NCI-H510A (cell line): ENCODE results near the gene HGFAC.
"Not testable (repeated sequence)": the region's sequence is repeated elsewhere in the genome, so short reads cannot be mapped to it uniquely, and the experiment has no call there.

Experiments
- DNase-seq: peaks from one replicate; lab custom pipeline; 2025; lab: John Stamatoyannopoulos, UW

HGFAC gene

DNA sequence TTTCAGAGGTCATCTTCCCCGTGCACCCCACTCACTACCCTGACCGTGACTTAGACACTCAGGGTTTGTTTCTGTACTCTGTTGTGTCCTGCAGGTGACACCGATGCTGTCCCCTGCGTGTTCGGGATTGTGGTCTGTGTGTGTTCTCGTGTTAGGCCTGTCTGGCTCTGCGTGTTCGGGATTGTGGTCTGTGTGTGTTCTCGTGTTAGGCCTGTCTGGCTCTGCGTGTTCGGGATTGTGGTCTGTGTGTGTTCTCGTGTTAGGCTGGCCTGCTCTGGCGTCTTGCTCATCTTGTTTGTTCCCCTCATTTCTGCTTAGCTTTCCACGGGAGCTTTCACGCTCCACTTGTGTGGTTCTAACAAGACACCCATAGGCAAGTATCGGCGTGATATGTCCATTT lies 30.6 kb upstream of the HGFAC start:
- not testable (repeated sequence) for DNase-seq

DNA sequence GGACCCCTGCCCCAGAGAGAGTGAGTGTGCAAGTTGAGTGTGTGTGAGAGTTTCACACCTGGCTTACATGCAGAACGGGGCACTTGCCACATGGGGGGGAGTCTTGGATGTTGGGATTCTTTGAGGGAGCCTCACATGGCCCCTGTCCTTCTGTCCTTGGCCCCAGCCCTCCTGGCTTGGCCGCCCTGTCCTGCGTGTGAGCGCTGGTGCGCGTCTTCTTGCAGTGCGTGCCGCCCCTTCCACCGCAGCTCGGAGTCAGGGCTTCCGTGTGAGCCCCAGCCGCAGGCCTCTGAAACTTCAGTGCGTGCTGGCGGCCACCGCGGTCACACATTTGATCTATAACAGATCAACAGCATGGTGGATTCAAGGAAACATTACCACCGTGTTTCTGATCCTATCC lies 30.1 kb upstream of the HGFAC start:
- no peak for DNase-seq

DNA sequence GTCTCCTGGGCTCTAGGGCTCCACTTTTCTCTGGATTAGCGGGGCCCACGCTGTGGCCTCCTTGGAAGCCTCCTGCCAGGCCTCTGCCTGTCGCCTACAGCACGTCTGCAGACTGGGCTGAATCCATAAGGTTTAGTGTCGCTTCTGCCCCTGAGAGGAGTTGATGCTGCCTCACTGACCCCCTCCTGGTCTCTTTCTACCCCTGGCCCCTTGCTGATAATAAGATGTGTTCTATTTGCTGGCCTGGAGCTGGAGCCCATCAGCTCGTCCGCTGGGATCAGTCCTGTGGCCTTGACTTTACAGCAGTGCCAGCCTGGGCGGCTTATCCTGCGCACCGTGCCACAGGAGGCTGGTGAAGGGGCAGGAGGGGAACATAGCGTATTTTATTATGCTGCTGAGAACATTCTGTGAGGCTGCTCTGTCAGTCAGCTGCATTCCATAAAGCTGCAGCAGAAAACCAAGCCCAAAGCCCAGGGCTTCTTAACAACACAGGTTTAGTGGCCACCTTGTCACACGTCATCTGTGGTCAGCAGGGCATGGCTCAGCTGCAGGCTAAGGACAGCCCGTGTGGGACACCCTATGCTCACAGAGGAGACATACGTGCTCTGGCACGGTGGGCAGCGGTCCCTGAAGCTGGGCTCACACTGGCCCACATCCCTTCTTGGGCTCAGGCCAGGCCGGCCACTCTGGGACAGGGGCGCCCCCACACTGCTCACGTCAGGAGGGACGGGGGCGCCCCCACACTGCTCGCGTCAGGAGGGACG lies 29.3 kb upstream of the HGFAC start:
- DNase-seq = no peak

DNA sequence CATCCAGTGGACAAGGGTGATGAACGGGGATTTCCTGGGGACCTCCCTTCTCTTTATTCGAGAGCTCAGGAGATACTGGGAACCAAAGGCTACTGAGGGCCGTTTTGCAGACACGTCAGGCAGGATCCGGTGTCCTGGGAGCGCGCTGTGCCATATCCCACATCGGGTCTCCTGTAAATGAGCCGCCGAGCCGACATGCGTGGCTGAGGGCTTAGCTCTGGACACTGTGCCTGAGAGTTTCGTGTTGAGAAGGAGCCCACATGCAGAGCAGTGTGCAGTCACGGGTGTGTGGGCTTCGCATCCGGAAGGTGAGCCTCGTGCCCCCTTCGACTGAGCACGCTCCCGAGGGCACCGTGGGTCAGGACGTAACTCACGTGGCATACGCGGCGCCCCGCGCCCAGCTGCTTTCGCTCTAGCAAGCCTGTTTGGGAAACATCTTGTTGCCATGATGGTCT lies 28.5 kb upstream of the HGFAC start:
- no peak for DNase-seq

DNA sequence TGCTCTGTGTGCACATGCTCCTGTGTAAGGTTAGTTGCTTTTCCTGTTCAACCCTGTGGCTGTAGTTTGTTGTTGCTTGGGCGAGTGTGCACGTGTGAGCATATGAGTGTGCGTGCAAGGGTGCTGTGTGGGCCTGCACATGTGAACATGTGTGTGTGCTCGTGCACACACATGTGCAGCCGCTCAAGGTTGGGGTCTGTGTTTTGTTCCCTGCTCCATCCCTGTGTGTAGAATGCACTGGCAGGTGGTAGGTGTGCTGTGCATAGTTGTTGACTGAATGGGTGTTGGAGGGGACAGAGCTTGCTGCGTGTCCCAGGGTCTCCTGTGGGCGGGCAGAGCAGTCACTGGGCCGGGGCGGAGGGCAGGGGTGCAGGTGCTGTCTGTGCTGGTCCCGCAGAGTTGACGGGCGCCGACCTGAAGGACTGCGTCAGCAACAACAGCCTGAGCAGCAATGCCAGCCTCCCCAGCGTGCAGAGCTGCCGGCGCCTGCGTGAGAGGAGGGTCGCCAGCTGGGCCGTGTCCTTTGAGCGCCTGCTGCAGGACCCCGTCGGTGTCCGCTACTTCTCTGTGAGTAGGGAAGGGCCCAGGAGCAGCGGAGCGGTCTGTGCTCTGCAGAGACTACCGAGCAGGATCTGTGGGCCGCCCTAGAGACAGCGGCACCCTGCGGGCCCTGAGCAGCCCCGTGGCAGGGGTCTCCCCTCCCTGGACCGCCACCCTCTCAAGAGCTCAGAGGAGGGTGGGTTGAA lies 27.9 kb upstream of the HGFAC start:
- DNase-seq = no peak

DNA sequence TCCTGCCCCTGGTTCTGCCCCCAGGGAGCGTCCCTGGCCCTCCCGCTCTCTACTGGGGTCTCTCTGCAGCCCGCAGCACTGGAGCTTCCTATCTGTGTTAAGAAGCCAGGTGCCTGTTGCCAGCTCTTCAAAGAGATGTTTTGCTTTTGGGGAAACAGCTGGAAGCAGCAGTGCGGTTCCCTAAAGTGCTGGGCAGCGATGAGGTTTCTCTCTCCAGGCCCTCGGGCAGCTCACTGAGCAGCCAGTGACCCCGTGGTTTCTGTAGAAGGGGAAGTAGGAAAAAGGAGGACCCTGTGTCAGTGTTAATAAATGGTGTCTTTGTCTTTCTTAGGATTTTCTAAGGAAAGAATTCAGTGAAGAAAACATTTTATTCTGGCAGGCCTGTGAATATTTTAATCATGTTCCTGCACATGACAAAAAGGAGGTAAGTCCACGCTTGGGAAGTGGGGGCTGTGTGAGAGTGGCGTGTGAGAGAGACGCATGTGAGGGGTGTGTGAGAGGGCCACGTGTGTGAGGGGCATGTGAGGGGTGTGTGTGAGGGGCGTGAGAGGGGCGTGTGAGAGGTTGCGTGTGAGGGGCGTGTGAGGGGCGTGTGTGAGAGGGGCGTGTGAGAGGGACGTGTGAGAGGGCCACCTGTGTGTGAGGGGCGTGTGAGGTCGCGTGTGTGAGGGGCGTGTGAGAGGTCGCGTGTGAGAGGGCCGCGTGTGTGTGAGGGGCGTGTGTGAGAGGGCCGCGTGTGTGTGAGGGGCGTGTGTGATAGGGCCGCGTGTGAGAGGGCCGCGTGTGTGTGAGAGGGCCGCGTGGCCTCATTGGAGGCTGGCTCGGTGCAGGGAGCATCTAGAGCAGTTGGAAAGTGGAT lies 27.1 kb upstream of the HGFAC start:
- no peak for DNase-seq

DNA sequence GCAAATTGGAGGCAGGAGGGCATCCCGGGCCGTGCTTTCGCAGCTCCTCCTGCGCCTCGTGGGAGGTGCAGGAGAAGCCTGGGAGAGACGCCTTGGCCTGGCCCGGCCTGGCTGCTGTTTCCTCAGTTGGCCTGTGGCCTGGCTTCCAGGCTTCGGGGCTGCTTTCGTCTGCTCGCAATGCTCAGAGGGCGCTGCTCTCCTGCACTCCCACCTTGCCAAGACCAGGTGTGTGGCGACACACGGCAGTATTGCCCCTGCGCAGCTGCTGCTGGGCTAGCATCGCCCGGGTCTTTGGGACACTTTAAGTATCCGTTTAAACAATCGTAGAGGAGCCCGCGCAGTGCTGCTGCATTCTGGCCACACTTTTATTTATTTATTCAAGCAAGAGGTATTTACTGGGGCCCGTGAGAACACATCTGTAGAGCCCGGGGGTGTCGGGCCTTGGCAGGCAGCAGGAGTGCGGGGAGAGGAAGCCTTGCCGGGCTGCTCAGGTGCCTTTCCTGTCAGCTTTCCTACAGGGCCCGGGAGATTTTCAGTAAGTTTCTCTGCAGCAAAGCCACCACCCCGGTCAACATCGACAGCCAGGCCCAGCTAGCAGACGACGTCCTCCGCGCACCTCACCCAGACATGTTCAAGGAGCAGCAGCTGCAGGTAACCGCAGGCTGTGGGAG lies 26.2 kb upstream of the HGFAC start:
- no peak for DNase-seq

DNA sequence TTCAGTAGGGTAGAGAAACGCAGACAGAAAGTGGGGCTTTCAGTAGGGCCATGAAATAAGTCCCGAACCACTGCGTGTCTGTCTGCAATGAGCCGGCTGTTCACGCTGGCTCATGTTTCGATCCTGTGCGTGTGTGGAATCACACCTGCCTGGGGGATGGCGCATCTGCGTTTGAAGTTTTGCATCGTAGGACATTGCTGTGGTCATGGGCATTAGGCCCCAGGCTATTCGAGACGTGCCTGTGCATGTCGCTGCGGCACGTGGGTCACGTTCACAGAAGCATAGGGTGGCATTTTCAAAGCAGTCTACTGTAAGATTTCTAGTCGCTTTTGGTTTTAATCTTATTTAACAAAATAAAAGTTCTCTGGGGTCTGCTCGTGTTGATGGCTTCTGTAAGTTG lies 25.5 kb upstream of the HGFAC start:
- DNase-seq = peak; percentile 57

DNA sequence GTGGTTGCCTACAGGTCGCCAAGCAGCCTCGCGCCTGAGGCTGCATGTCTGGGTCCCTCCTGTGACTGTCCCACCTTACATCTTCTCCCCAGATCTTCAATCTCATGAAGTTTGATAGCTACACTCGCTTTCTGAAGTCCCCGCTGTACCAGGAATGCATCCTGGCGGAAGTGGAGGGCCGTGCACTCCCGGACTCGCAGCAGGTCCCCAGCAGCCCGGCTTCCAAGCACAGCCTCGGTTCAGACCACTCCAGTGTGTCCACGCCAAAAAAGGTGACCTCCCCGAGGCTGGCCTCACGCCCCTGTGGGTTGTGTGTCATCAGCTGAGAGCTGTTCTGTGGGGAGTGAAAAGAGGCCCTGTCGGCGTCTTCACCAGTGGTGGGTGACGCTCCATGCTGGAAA lies 24.9 kb upstream of the HGFAC start:
- DNase-seq = no peak

DNA sequence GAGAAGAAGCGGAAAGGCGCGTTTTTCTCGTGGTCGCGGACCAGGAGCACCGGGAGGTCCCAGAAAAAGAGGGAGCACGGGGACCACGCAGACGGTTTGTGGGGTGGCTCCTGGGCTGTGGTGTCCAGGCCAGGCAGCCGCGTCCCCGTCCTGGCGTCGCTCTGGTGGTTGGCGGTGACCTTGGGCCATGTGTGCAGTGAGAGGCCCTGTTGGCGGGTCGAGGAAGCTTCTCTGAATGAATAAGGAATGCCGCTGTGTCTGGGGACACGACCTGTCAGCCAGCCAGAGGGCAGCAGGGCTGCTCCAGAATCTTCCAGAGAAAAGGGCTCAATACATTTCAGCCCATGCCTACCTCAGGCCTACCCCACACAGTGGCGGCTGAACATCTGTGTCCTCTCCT lies 24.3 kb upstream of the HGFAC start:
- no peak for DNase-seq

DNA sequence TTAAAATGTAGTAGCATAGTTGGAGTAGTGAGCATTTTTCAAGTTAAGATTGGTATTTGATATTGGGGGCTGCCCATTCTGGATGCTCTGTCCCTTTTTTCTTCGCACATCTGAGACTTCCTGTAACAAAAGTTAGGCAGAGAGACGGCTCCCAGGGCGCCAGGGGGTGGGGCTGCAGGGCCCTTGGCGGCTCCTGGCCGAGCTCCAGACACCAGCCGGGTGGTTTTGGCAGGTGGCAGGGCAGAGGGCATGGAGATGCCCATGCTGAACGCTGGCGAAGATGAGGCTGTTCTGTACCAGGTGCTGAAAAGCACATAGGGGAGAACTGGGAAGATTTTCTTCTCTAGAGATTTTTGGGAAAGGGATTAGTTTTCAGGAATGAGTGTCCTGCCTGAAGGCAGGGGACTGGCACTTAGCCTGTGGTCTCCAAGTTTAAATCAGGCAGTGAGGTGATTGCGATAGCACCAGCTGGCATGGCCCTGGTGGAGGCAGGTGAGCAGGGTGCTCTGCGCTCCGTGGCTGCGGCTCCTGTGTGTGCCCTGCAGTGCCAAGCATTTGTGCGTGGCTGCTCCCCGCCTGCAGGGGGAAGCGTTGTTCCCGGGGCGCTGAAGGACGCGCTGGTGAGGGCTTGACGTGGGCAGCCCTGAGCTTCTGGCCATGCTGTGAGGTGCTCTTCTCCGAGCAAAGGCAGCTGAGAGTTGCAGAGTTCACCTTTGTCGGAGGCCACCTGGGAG lies 23.6 kb upstream of the HGFAC start:
- DNase-seq = no peak

DNA sequence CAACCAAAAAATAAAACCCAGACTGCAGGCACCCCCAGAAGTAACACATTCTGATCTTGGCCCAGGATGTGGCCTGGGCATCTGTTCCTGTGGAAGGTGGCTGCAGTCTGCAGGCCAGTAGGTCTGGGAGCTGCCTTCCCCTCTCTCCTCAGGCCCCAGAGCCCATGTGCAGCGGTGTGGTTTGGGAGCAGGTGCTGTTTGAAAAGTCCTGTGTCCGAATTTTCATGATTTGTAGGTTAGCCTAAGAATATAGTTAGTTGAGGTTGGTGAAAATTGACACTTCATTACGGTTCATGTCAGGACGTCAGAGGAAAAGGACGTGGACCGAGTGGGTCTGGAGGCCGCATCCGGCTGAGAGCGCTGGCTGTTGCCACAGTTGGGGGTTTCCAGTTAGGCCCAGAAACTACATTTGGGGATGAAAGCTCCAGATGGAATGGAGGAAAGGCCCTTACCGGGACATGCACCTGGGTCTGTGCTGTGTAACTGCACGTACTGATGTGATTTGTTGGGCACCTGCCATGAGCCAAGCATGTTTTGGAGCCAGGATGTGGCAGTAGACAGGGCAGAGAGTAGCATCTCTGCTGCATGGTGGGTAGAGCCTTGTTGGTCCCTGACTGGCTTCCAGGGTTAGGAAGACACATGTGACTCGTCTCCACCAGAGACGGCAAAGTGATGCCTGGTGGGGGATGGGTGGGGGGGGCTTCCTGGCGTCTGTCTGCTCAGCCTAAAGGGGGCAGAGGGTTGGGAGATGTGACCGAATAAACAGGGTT lies 21.7 kb upstream of the HGFAC start:
- no peak for DNase-seq

DNA sequence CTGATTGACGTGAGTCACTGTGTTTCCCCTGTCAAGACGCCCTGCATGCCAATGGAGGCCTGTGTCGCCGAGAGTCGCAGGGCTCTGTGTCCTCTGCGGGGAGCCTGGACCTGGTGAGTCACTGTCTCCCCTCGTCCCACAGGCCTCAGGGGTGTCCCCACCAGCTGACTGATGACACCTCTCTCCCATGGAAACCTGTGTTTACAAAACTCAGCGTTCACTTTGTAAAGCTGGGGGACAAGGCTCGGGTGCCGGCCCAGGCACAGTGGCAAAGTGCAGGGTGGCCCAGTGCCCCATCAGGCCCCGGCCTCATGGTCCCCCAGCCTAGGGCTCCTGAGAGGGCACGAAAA lies 21.2 kb upstream of the HGFAC start:
- no peak for DNase-seq

DNA sequence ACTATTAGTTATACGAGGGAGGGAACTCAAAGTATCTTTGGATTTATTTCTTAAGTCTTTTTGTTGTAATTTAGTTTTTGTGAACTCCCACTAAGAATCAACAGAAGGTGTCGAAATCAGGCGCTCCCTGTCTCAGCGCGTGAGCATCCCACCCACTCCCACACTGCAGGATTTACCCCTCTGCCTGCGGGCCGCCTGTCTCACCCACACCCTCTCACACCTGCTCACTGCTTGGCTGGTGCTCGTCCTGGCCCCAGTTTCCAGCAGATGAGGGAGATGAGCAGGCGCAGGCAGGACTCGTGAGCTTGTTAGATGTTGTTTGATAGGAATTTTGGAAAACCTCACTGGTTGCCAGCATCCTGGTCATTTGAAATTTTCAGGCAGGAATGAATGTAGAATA lies 20.8 kb upstream of the HGFAC start:
- no peak for DNase-seq

DNA sequence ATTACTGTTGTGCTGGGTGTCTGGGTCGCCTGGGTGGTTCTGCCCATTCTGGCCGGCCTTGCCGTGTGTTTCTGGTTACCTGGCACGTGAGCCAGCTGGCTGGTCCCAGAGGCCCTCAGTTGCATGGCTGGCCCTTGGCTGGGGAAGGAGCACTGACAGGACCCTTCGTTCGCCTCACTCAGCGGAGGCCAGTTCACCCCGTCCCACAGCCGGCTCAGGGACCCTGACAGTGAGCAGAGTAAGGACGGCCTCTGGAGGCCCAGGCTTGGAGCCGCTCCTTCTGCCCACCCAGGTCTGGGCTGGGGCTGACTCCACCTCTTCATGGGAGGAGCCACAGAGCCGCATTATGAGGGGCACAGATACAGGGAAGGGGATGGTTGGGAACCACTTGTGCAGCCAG lies 20.3 kb upstream of the HGFAC start:
- DNase-seq = no peak

DNA sequence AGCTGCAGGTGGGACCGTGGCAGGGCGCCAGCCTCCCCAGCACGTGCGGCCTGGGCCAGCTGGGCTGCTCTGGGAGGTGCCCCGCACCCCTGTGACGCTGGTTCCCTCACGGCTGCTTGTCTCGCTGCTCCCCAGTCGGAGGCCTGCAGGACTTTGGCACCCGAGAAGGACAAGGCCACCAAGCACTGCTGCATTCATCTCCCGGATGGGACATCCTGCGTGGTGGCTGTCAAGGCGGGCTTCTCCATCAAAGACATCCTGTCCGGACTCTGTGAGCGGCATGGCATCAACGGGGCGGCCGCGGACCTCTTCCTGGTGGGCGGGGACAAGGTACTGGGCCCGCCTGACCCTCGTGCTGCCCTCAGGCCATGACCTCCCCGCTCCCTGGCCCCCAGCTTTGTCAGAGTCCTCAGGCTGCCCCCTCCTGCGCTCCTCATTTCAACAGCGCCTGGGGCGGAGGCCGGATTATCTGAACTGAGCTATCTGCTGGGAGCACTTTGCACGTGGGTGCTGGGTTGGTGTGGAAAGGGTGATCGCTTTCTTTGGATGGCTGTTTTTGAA lies 19.4 kb upstream of the HGFAC start:
- no peak for DNase-seq

DNA sequence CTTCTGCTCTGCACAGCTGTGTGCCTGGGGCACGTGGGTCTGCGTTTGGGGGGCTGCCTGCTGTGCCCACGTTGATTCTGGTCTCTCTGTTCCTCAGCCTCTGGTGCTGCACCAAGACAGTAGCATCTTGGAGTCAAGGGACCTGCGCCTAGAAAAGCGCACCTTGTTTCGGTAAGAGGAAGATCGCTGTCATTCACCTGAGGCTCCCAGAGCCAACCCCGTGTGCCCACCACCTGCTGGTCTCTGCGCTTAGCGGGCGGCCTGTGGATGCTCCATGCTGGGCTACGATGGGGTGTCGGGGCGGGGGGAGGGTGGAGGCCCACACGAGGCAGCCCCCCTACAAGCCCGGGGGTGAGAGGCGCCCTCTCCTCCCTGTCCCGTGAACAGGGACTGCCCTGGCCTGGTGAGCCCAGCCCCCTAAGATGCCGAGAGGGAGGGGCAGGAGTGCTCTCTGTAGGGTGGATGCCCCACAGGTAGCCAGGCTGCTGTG lies 18.9 kb upstream of the HGFAC start:
- no peak for DNase-seq

DNA sequence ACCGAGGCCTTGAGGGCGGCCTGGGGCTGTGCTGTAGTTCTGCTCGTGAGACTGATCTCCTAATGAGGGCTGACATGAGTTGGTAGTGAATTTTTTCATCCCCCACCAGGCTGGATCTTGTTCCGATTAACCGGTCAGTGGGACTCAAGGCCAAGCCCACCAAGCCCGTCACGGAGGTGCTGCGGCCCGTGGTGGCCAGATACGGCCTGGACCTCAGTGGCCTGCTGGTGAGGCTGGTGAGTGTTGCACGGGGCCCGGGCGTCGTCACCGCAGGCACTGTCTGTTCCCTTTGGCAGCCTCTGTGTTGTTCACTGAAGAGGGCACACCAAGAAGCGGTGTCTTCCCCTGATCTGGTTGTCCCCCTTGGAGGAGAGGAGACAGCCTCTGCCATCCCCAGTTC lies 18.4 kb upstream of the HGFAC start:
- no peak for DNase-seq

DNA sequence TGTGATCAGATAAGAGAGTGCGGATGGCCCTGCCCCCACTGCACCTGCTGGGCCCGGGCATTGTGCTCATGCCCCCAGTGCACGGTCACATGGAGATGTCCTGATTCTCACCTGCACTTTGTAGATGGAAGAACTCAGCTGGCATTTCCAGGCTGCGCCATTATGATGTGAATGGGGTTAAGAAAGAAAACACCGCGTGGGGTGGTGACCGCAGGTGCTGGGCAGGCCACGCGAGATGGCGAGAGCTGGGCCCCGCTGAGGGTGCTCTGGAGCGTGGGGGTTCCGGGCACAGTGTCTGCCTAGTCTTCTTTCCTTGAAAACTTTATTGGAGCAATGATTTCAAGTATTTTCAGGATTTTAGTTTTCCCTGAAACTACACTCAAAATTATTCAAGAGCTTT lies 17.8 kb upstream of the HGFAC start:
- peak; percentile 49 for DNase-seq

DNA sequence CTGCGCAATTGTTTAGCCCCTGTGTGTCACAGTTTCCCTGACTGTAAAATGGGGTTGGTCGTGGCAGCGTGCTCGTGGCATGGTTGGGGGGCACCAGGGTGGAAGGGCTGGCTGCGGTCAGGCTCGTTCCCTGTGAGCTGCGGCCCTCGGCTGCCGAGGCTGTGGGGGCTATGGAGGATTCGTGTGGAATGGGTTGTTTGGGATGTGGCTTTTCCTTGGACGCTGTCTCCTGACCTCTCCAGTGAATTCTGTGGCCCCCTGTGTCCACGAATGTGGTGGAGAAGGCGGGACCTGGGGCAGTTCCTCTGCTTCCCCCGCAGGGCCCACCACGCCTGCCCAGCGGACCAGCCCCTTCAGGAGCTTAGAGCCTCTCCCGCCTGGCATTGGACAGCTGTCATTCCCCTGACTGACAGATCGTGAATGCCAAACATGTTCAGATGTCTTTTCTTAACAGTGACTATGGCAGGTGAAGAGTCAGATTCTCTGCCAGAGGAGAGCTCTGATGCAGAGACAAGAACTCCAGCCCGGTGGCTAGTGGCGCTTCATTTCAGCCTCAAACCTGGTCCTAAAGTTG lies 17.2 kb upstream of the HGFAC start:
- DNase-seq = no peak
